B cell (primary cell): ENCODE results near the gene KRTAP5-7. TPM values are rescaled to one million over a fixed set of nuclear protein-coding genes. Genes with fewer than 3 reads are reported as not detected.

Experiments used
- ATAC-seq: fragments of 200-7000 bp; cut with Tn5 transposase; one replicate; pipeline ENCODE4 v1.10.0; 2021; ENCODE audit warnings: low read depth, mild to moderate bottlenecking, moderate number of reproducible peaks, moderate library complexity
- CTCF ChIA-PET: fragments of 350-600 bp; sonication (Branson Sonifier 250); formaldehyde crosslinking; loops from one replicate; lab custom pipeline; 2021; ENCODE audit warnings: antibody characterized with exemption, inconsistent platforms; lab: Charles Lee
- POLR2A ChIA-PET: fragments of 350-600 bp; sonication (Branson Sonifier 250); formaldehyde crosslinking; loops from one replicate; lab custom pipeline; 2021; ENCODE audit warnings: antibody characterized with exemption; lab: Charles Lee
- DNase-seq: peaks from one replicate; pipeline ENCODE4 v3.0.0; 2013
- H2AFZ ChIP-seq: 2 replicates; pipeline ENCODE4 v1.6.1; 2012; ENCODE audit warnings: mild to moderate bottlenecking, low read depth, low read length; ENCODE audit not compliant: insufficient read depth, poor library complexity, severe bottlenecking
- H3K27ac ChIP-seq, 2 donors: 1 replicate in 1 of 2; 2 replicates in 1 of 2; pipeline ENCODE4 v1.5.1; 2012 to 2013; ENCODE audit warnings: low read length in 2 of 2, mild to moderate bottlenecking in 2 of 2, moderate library complexity in 1 of 2
- H3K27me3 ChIP-seq, 4 experiments: fragments of 200-600 bp in 1 of 4; sonication (generic) in 1 of 4; replicated peaks in 1 of 4; 1 replicate in 2 of 4; 2 replicates in 2 of 4; pipeline versions ENCODE4 v1.6.1 to v1.7.0; 2013 to 2016; ENCODE audit warnings: low read length in 3 of 4, mild to moderate bottlenecking in 2 of 4, mixed read lengths in 1 of 4, moderate library complexity in 1 of 4; ENCODE audit not compliant: insufficient read depth in 4 of 4, control insufficient read depth in 3 of 4; ENCODE audit errors: control extremely low read depth in 1 of 4
- H3K36me3 ChIP-seq, 2 experiments: replicated peaks in 1 of 2; 1 replicate in 1 of 2; 2 replicates in 1 of 2; pipeline versions ENCODE4 v1.6.1 to v1.7.1; 2013; ENCODE audit warnings: low read length in 1 of 2; ENCODE audit not compliant: insufficient read depth in 2 of 2, control insufficient read depth in 1 of 2; ENCODE audit errors: control extremely low read depth in 1 of 2, extremely low read depth in 1 of 2
- H3K4me1 ChIP-seq, 2 donors: fragments of 200-600 bp in 1 of 2; sonication (generic) in 1 of 2; 1 replicate in 1 of 2; 2 replicates in 1 of 2; pipeline versions ENCODE4 v1.5.1 to v1.6.1; 2013 to 2017; ENCODE audit warnings: low read length in 2 of 2; ENCODE audit not compliant: control insufficient read depth in 2 of 2, insufficient read depth in 2 of 2
- H3K4me2 ChIP-seq: replicated peaks from 2 replicates; pipeline ENCODE3; 2012; ENCODE audit warnings: mild to moderate bottlenecking, low read depth, low read length; ENCODE audit not compliant: poor library complexity, severe bottlenecking
- H3K4me3 ChIP-seq, 5 experiments: fragments of 200-600 bp in 1 of 5; sonication (generic) in 1 of 5; 1 replicate in 3 of 5; 2 replicates in 2 of 5; pipeline versions ENCODE4 v1.5.1 to v1.7.0; 2011 to 2016; ENCODE audit warnings: low read length in 4 of 5, mild to moderate bottlenecking in 4 of 5, low read depth in 2 of 5, control low read depth in 1 of 5, moderate library complexity in 1 of 5; ENCODE audit not compliant: insufficient read depth in 1 of 5; ENCODE audit errors: control extremely low read depth in 1 of 5, extremely low read depth in 1 of 5
- H3K79me2 ChIP-seq: fragments of 200-600 bp; sonication (generic); one replicate; pipeline ENCODE4 v1.6.0; 2016; ENCODE audit warnings: low read length; ENCODE audit not compliant: control insufficient read depth, insufficient read depth
- H3K9ac ChIP-seq: fragments of 200-600 bp; sonication (generic); 2 replicates; pipeline ENCODE4 v1.6.1; 2017; ENCODE audit warnings: mild to moderate bottlenecking, low read length, moderate library complexity
- H3K9me3 ChIP-seq, 3 donors: one replicate each; pipeline versions ENCODE4 v1.6.1 to v1.7.1; 2013; ENCODE audit warnings: low read length in 2 of 3; ENCODE audit not compliant: control insufficient read depth in 2 of 3, insufficient read depth in 1 of 3; ENCODE audit errors: control extremely low read depth in 1 of 3
- H4K20me1 ChIP-seq: 2 replicates; pipeline ENCODE4 v1.6.0; 2012; ENCODE audit warnings: mild to moderate bottlenecking, low read length; ENCODE audit not compliant: insufficient read depth, control insufficient read depth, poor library complexity, severe bottlenecking
- H3K27ac Mint-ChIP-seq: one replicate; pipeline ENCODE4 v1.8.0; 2021; ENCODE audit warnings: mixed read lengths
- H3K27me3 Mint-ChIP-seq: one replicate; pipeline ENCODE4 v1.8.0; 2021; ENCODE audit warnings: mixed read lengths
- H3K4me1 Mint-ChIP-seq: one replicate; pipeline ENCODE4 v1.8.0; 2021; ENCODE audit warnings: mixed read lengths
- H3K4me3 Mint-ChIP-seq: one replicate; pipeline ENCODE4 v1.8.0; 2021; ENCODE audit warnings: mixed read lengths
- H3K9me3 Mint-ChIP-seq: one replicate; pipeline ENCODE4 v1.8.0; 2022; ENCODE audit warnings: mixed read lengths; ENCODE audit not compliant: insufficient read depth
- CTCF ChIP-seq: fragments of 200-600 bp; IDR thresholded peaks from one replicate; pipeline ENCODE4 v1.8.0; 2022; ENCODE audit warnings: antibody characterized with exemption, mild to moderate bottlenecking
- EZH2 ChIP-seq: IDR thresholded peaks from 2 replicates; pipeline ENCODE4 v1.6.1; 2012; ENCODE audit warnings: borderline replicate concordance, low read depth, mild to moderate bottlenecking, moderate library complexity, low read length; ENCODE audit not compliant: insufficient read depth, poor library complexity, severe bottlenecking
- WGBS: methylation state at CpG from one replicate; pipeline ENCODE4 v1.1.5; 2013; ENCODE audit warnings: missing lambda C conversion rate; ENCODE audit not compliant: insufficient coverage; 5-methylcytosine and 5-hydroxymethylcytosine counted together
- intact Hi-C: fragments of 100-400 bp; cut with micrococcal nuclease; formaldehyde crosslinking; loops from one replicate; pipeline ENCODE4 v1.10.0; 2022
- polyA plus RNA-seq: library from polyadenylated mRNA; depleted of rRNA; stranded (reverse); fragments of >200 nt; gene quantifications from 2 replicates; pipeline ENCODE4 v1.2.3, GENCODE V29; 2012
- total RNA-seq, 2 donors: library from RNA; stranded (reverse); fragments of 120-200 nt in 1 of 2; gene quantifications; 1 replicate in 1 of 2; 2 replicates in 1 of 2; pipeline versions ENCODE4 v1.2.3 to v1.2.4, GENCODE V29; 2013 to 2022

The KRTAP5-7 gene
- total and polyA plus RNA-seq, 2 donors (not counting 1 experiment from before 2014, with no cell fraction given), result 0.10 to 0.59 TPM

- ATAC-seq (no peak), DNase-seq (peak; percentile 16)
- Histone ChIP-seq H3K9me3 (peaks cover 0 to 22% (median 0%) of the 10 kb centered on the region in 3 donors), H3K27me3 (peaks cover 0 to 3% (median 0%) of the 10 kb centered on the region in 4 experiments), H3K4me3 (no peak overlapping the region), H4K20me1 (no peaks in the 10 kb centered on the region), H3K27ac (no peak overlapping the region), H3K36me3 (no peaks in the 10 kb centered on the region), H3K9ac (no peak overlapping the region), H3K79me2 (no peaks in the 10 kb centered on the region), H3K4me2 (peak overlapping the region; percentile 47), H2AFZ (peak overlapping the region; percentile 19), H3K4me1 (peaks cover 3 to 10% of the 10 kb centered on the region in 2 donors)
- H3K4me3 Mint-ChIP-seq, result peak overlapping the region; percentile 5
- intact Hi-C loops, result no loop called here
- TF ChIP-seq CTCF (no peak), EZH2 (no peak)
- peaks cover 19% of the 10 kb centered on the region for H3K4me1 Mint-ChIP-seq
- ChIA-PET CTCF (no interaction called here), POLR2A (no interaction called here)
- peaks cover 7% of the 10 kb centered on the region for H3K27me3 Mint-ChIP-seq
- 6% methylated on average over 7 of the region's 8 CpGs for WGBS
- H3K27ac Mint-ChIP-seq, result no peak overlapping the region
- peaks cover 6% of the 10 kb centered on the region for H3K9me3 Mint-ChIP-seq
Measured at GRCh38 chr11:71543866-71544265, 16.8 kb downstream of the KRTAP5-7 start.

GRCh38 chr11:71544525-71545214 is 17.6 kb downstream of the KRTAP5-7 start:
- intact Hi-C loops, result no loop called here
- WGBS, result 96% methylated on average over 2 of the region's 6 CpGs
- H3K27me3 ChIP-seq, result peaks cover 0 to 3% (median 1%) of the 10 kb centered on the region in 4 experiments

More at GRCh38 chr11:71544525-71545214, 17.6 kb downstream of the KRTAP5-7 start:
- no peak overlapping the region for H3K4me2 ChIP-seq
- no peak overlapping the region for H3K9ac ChIP-seq
- POLR2A ChIA-PET, result no interaction called here
- H2AFZ ChIP-seq, result no peak overlapping the region
- CTCF ChIA-PET, result no interaction called here
- Mint-ChIP-seq H3K27ac (no peak overlapping the region), H3K4me1 (peaks cover 19% of the 10 kb centered on the region), H3K9me3 (peaks cover 6% of the 10 kb centered on the region), H3K27me3 (peaks cover 12% of the 10 kb centered on the region), H3K4me3 (peak overlapping the region; percentile 5)
- H3K9me3 ChIP-seq, result peaks cover 0 to 21% (median 0%) of the 10 kb centered on the region in 3 donors
- no peak overlapping the region for H3K27ac ChIP-seq
- H3K4me1 ChIP-seq, result peaks cover 3 to 10% of the 10 kb centered on the region in 2 donors
- no peak for TF ChIP-seq EZH2
- TF ChIP-seq CTCF, result no peak
- ATAC-seq (no peak), DNase-seq (no peak)
- no peak overlapping the region for H3K4me3 ChIP-seq
- H3K36me3 ChIP-seq, result no peaks in the 10 kb centered on the region
- H4K20me1 ChIP-seq, result no peaks in the 10 kb centered on the region
- H3K79me2 ChIP-seq, result no peaks in the 10 kb centered on the region
